ENCODE measurements around the gene PI3. TPM values are rescaled to one million over a fixed set of nuclear protein-coding genes. Genes with fewer than 3 reads are reported as not detected.
"Not testable (repeated sequence)": the region's sequence is repeated elsewhere in the genome, so short reads cannot be mapped to it uniquely, and the experiment has no call there.

PI3 gene
- total RNA-seq, 1 donor from 2014 or later = not detected

DNA sequence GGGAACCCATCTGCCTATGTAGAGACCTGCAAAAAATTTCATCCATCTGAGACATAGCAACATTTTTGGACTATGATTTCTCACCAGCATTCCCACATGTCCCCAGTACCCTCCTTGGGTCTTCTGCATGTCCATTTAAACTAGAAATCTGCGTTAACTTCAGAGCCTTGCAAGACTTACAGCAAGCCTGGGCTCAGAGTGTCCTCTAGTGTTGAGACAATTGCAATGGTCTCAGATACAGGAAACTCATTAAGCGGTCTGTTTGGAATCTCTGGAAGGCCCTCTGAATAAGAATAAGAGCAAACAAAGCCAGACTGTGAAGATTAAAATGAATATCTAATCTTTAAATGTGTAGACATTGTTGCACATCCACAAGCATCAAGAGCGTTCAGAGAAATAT lies 20.5 kb upstream of the PI3 start:
- Mint-ChIP-seq H3K9me3 (ENCODE audit: low read depth) (peaks cover 4% of the 10 kb centered on the region), H3K36me3 (ENCODE audit: insufficient read depth) (no peaks in the 10 kb centered on the region), H3K4me3 (ENCODE audit: low read depth) (no peak overlapping the region), H3K27me3 (peaks cover 24% of the 10 kb centered on the region), H3K4me1 (ENCODE audit: low read depth) (no peaks in the 10 kb centered on the region), H3K27ac (no peak overlapping the region)
- no peak for DNase-seq (ENCODE audit: low spot score, unreplicated experiment)
- no peak for TF ChIP-seq CTCF (IDR thresholded peaks at IDR 0.05; ENCODE audit: unreplicated experiment)

GRCh38 chr20:45154794-45155193 lies 19.9 kb upstream of the PI3 start:
- not testable (repeated sequence) for H3K9me3 Mint-ChIP-seq (ENCODE audit: low read depth); H3K27ac Mint-ChIP-seq; H3K36me3 Mint-ChIP-seq (ENCODE audit: insufficient read depth); H3K4me1 Mint-ChIP-seq (ENCODE audit: low read depth); H3K4me3 Mint-ChIP-seq (ENCODE audit: low read depth); DNase-seq (ENCODE audit: low spot score, unreplicated experiment)
- peaks cover 18% of the 10 kb centered on the region for H3K27me3 Mint-ChIP-seq

- H3K4me3 Mint-ChIP-seq (ENCODE audit: low read depth) = no peak overlapping the region
- no peak for TF ChIP-seq CTCF (IDR thresholded peaks at IDR 0.05; ENCODE audit: unreplicated experiment)
- H3K36me3 Mint-ChIP-seq (ENCODE audit: insufficient read depth) = no peaks in the 10 kb centered on the region
- H3K27me3 Mint-ChIP-seq = peaks cover 8% of the 10 kb centered on the region
- peaks cover 6% of the 10 kb centered on the region for H3K9me3 Mint-ChIP-seq (ENCODE audit: low read depth)
- H3K4me1 Mint-ChIP-seq (ENCODE audit: low read depth) = no peaks in the 10 kb centered on the region
- no peak for DNase-seq (ENCODE audit: low spot score, unreplicated experiment)
- no peak overlapping the region for H3K27ac Mint-ChIP-seq
Measured at GRCh38 chr20:45156713-45157112, 18.0 kb upstream of the PI3 start.

DNA sequence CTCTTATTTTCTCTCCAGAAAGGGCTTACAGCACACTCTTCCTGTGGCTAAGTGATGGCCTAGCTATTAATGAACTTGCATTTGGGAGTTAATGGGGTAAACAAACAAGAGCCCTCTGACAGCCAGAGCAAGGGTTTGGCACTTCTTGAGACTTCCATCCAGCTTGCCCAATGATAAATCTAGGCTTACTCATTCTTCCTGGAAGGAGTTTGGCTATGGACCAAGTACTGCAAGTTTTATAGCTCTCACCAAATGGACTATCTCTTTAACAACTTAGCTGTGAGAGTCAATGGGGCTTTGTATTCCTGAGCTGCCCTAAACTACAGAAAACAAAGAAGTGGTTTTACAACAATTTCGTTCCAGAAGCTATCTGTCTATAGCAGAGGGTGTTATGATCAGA lies 16.7 kb upstream of the PI3 start:
- peaks cover 5% of the 10 kb centered on the region for H3K27me3 Mint-ChIP-seq
- H3K4me3 Mint-ChIP-seq (ENCODE audit: low read depth) = no peak overlapping the region
- H3K9me3 Mint-ChIP-seq (ENCODE audit: low read depth) = peaks cover 17% of the 10 kb centered on the region
- H3K27ac Mint-ChIP-seq = no peak overlapping the region
- no peak for TF ChIP-seq CTCF (IDR thresholded peaks at IDR 0.05; ENCODE audit: unreplicated experiment)
- no peaks in the 10 kb centered on the region for H3K4me1 Mint-ChIP-seq (ENCODE audit: low read depth)
- DNase-seq (ENCODE audit: low spot score, unreplicated experiment) = no peak
- no peaks in the 10 kb centered on the region for H3K36me3 Mint-ChIP-seq (ENCODE audit: insufficient read depth)

DNA sequence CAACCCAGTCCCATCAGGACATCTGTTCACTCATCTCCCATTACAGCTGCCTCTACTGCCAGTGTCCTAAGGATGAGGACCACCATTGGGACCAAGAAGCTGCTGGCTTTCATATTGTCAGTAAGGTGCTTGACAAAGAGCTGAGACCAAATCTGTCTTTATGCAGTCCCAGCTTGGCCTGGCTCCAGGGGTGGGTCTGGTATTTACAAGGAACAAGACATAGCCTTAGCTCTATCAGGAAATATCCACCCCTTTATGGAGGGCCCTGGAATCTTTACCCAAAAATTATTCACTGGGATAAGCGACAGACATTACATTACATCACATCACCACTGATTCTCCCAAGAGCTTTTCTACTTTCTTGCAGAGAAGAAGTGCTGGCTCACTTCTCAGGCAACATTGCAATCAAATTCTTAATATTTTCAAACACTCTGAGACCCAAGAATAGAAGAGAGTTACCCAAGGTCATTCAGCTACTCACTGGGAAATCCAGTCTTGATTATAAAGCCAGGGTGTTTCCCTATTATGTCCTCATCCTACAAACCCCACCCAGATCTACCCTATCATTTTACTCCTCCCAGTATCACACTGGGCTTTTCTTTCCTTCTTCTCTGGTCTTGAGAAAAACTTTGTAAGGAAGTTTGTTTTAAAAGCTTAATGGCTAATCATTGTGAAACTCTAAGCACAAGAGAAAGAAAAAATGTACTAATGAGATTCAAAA lies 11.5 kb upstream of the PI3 start:
- H3K27me3 Mint-ChIP-seq = peaks cover 4% of the 10 kb centered on the region
- no peaks in the 10 kb centered on the region for H3K4me1 Mint-ChIP-seq (ENCODE audit: low read depth)
- no peak overlapping the region for H3K27ac Mint-ChIP-seq
- H3K36me3 Mint-ChIP-seq (ENCODE audit: insufficient read depth) = no peaks in the 10 kb centered on the region
- no peak overlapping the region for H3K4me3 Mint-ChIP-seq (ENCODE audit: low read depth)
- no peak for DNase-seq (ENCODE audit: low spot score, unreplicated experiment)
- peaks cover 46% of the 10 kb centered on the region for H3K9me3 Mint-ChIP-seq (ENCODE audit: low read depth)
- TF ChIP-seq CTCF (IDR thresholded peaks at IDR 0.05; ENCODE audit: unreplicated experiment) = no peak

GRCh38 chr20:45164906-45165305 lies 9.8 kb upstream of the PI3 start:
- Mint-ChIP-seq H3K4me3 (ENCODE audit: low read depth) (no peak overlapping the region), H3K36me3 (ENCODE audit: insufficient read depth) (no peaks in the 10 kb centered on the region)

More at GRCh38 chr20:45164906-45165305, 9.8 kb upstream of the PI3 start:
- Mint-ChIP-seq H3K27me3 (peaks cover 4% of the 10 kb centered on the region), H3K4me1 (ENCODE audit: low read depth) (no peaks in the 10 kb centered on the region), H3K9me3 (ENCODE audit: low read depth) (peaks cover 44% of the 10 kb centered on the region), H3K27ac (no peak overlapping the region)
- no peak for TF ChIP-seq CTCF (IDR thresholded peaks at IDR 0.05; ENCODE audit: unreplicated experiment)
- DNase-seq (ENCODE audit: low spot score, unreplicated experiment) = no peak

All from progenitor cell of endocrine pancreas (in vitro differentiated cells).